Pancreas (tissue), 10 donors: ENCODE results near the gene KDM4C. TPM values are rescaled to one million over a fixed set of nuclear protein-coding genes. Genes with fewer than 3 reads are reported as not detected.
A peak's percentile ranks its signal among the peaks of the same experiment; 100 is the strongest.
"Not testable (repeated sequence)": the region's sequence is repeated elsewhere in the genome, so short reads cannot be mapped to it uniquely, and the experiment has no call there.

ENCODE experiments used
- ATAC-seq, 4 donors: fragments of 200-7000 bp; cut with Tn5 transposase; one replicate each; pipeline versions ENCODE4 v1.8.0 to v1.9.1; 2020; ENCODE audit warnings: mild to moderate bottlenecking in 4 of 4, moderate library complexity in 4 of 4
- DNase-seq, 6 donors: peaks; one replicate each; pipeline ENCODE4 v3.0.0-alpha.2; 2020
- FAIRE-seq: peaks from 2 replicates; lab custom pipeline; 2012; peaks lifted over from hg19 to GRCh38; lab: Jason Lieb, UNC
- H3K27ac ChIP-seq, 4 donors: fragments of 200-600 bp; sonication (generic); 1 replicate in 3 of 4; 2 replicates in 1 of 4; pipeline versions ENCODE4 v1.5.0 to v1.8.0; 2020
- H3K27me3 ChIP-seq, 4 donors: fragments of 200-600 bp; one replicate each; pipeline ENCODE4 v1.8.0; 2021
- H3K36me3 ChIP-seq, 3 donors: fragments of 200-600 bp; sonication (generic) in 1 of 3; one replicate each; pipeline versions ENCODE4 v1.5.0 to v1.8.0; 2020 to 2021
- H3K4me1 ChIP-seq, 3 donors: fragments of 200-600 bp; one replicate each; pipeline ENCODE4 v1.8.0; 2021
- H3K4me3 ChIP-seq, 4 donors: fragments of 200-600 bp; sonication (generic) in 2 of 4; one replicate each; pipeline versions ENCODE4 v1.5.0 to v1.8.0; 2020 to 2021
- H3K9me3 ChIP-seq, 4 donors: fragments of 200-600 bp; one replicate each; pipeline ENCODE4 v1.8.0; 2021
- CTCF ChIP-seq, 4 donors: fragments of 200-600 bp; sonication (generic) in 3 of 4; IDR thresholded peaks; one replicate each; pipeline versions ENCODE4 v1.5.0 to v1.8.0; 2021; ENCODE audit warnings: antibody characterized with exemption in 4 of 4
- WGBS, 2 donors: extraction: QIAGEN DNeasy Blood & Tissue Kit; methylation state at CpG; one replicate each; pipeline ENCODE4 v1.1.7; 2013; 5-methylcytosine and 5-hydroxymethylcytosine counted together
- intact Hi-C, 3 donors: fragments of 100-400 bp; cut with DNase I; formaldehyde crosslinking; loops; one replicate each; pipeline versions ENCODE4 v1.11.1 to v1.14.2; 2022
- polyA plus RNA-seq, 2 donors: library from polyadenylated mRNA; stranded (reverse); fragments of 200-250 nt; gene quantifications; one replicate each; pipeline ENCODE4 v1.2.3, GENCODE V29; 2013
- total RNA-seq, 6 donors: library from RNA; stranded (reverse); fragmentation: NEBNext Ultra II Directional in 4 of 6; extraction: Animal tissue kit (Norgen Biotek cat#: 25700) in 4 of 6; gene quantifications; one replicate each; pipeline versions ENCODE4 v1.2.1 to v1.2.4, GENCODE V29; 2021 to 2023
- donor health status: healthy with polysubstance abuse.
- donor health status: DM: no; HTN: no; CAD: no; lungs with moderate emphysema.
- donor health status: DM: no; HTN: no; CAD: no.
- donor health status: control.
- donor health status: control.
- donor health status: Bipolar disorder and iron deficiency.
- donor health status: DM: yes; HTN: yes; CAD: no.
- donor health status: DM: no; HTN: no; CAD: no.
- donor health status: DM: no; HTN: no; CAD: no.
- donor health status: DM: yes; HTN: yes; CAD: no.

The KDM4C gene
- total and polyA plus RNA-seq, 8 donors = 10.5 to 30.8 (median 19.7) TPM

GRCh38 chr9:6793203-6793602, 35.4 kb downstream of the KDM4C start:
- peaks cover 0 to 3% (median 2%) of the 10 kb centered on the region in 3 donors for H3K36me3 ChIP-seq
- no peaks in the 10 kb centered on the region for H3K27me3 ChIP-seq
- no peak for DNase-seq
- TF ChIP-seq CTCF (IDR thresholded peaks at IDR 0.05) = no peak
- intact Hi-C loops = no loop called here
- H3K27ac ChIP-seq = no peak overlapping the region
- no peaks in the 10 kb centered on the region for H3K9me3 ChIP-seq
- 91 to 96% methylated on average over 3 of the region's 3 CpGs for WGBS, 2 donors
- ATAC-seq = no peak
- FAIRE-seq = no peak
- H3K4me3 ChIP-seq = no peak overlapping the region
- H3K4me1 ChIP-seq = peaks cover 5 to 10% (median 7%) of the 10 kb centered on the region in 3 donors

GRCh38 chr9:6794936-6795335, 37.2 kb downstream of the KDM4C start:
- peaks cover 0 to 4% (median 3%) of the 10 kb centered on the region in 3 donors for H3K4me1 ChIP-seq
- DNase-seq (no peak), ATAC-seq (no peak), FAIRE-seq (no peak)
- H3K27me3 ChIP-seq = no peaks in the 10 kb centered on the region
- no peak overlapping the region for H3K4me3 ChIP-seq
- no peaks in the 10 kb centered on the region for H3K9me3 ChIP-seq
- TF ChIP-seq CTCF (IDR thresholded peaks at IDR 0.05) = no peak
- 93 to 96% methylated on average over 1 of the region's 1 CpG for WGBS, 2 donors
- H3K27ac ChIP-seq = no peak overlapping the region
- peaks cover 0 to 3% (median 2%) of the 10 kb centered on the region in 3 donors for H3K36me3 ChIP-seq
- intact Hi-C loops = no loop called here

GRCh38 chr9:6802926-6803325, 45.2 kb downstream of the KDM4C start:
- intact Hi-C loops = no loop called here
- ATAC-seq = no peak
- WGBS, 2 donors = 94 to 97% methylated on average over 4 of the region's 4 CpGs
- Histone ChIP-seq H3K9me3 (no peaks in the 10 kb centered on the region), H3K4me3 (no peak overlapping the region), H3K27ac (no peak overlapping the region), H3K36me3 (peaks cover 0 to 3% (median 0%) of the 10 kb centered on the region in 3 donors), H3K27me3 (no peaks in the 10 kb centered on the region), H3K4me1 (no peaks in the 10 kb centered on the region)
- DNase-seq = no peak
- FAIRE-seq = no peak
- no peak for TF ChIP-seq CTCF (IDR thresholded peaks at IDR 0.05)

- peaks cover 0 to 3% (median 0%) of the 10 kb centered on the region in 3 donors for H3K36me3 ChIP-seq
- WGBS, 2 donors = 28 to 43% methylated on average over 1 of the region's 1 CpG
These were observed 47.8 kb downstream of the KDM4C start for GRCh38 chr9:6805532-6805931.

GRCh38 chr9:6806318-6806717, 48.5 kb downstream of the KDM4C start:
- H3K27ac ChIP-seq, H3K9me3 ChIP-seq, DNase-seq, H3K36me3 ChIP-seq, intact Hi-C loops, H3K27me3 ChIP-seq, ATAC-seq, H3K4me3 ChIP-seq, FAIRE-seq, H3K4me1 ChIP-seq: not testable (repeated sequence)
- WGBS, 2 donors = 98 to 100% methylated on average over 4 to 6 of the region's 6 CpGs

More at GRCh38 chr9:6805532-6805931, 47.8 kb downstream of the KDM4C start:
- Histone ChIP-seq H3K27ac (no peak overlapping the region), H3K27me3 (no peaks in the 10 kb centered on the region), H3K4me3 (no peak overlapping the region), H3K9me3 (no peaks in the 10 kb centered on the region), H3K4me1 (no peaks in the 10 kb centered on the region)
- TF ChIP-seq CTCF (IDR thresholded peaks at IDR 0.05) = no peak
- DNase-seq (no peak), ATAC-seq (peak in 2 of 4 donors; percentile 38), FAIRE-seq (no peak)
- intact Hi-C loops = no loop called here

GRCh38 chr9:6807669-6808068, 49.9 kb downstream of the KDM4C start:
- not testable (repeated sequence) for ATAC-seq, DNase-seq

More at GRCh38 chr9:6807669-6808068, 49.9 kb downstream of the KDM4C start:
- H3K27me3 ChIP-seq, FAIRE-seq, H3K27ac ChIP-seq, H3K36me3 ChIP-seq, H3K4me1 ChIP-seq, intact Hi-C loops, H3K4me3 ChIP-seq, H3K9me3 ChIP-seq: not testable (repeated sequence)
- WGBS, 2 donors = 94 to 100% methylated on average over 5 to 27 of the region's 30 CpGs
